OCI-LY3 (cell line): ENCODE results near the gene ALDH1L1.

Source experiments
- CTCF ChIP-seq: fragments of 200-600, 300-600 bp; sonication (generic); IDR thresholded peaks from 2 replicates; pipeline ENCODE4 v1.5.1; 2014; ENCODE audit warnings: antibody characterized with exemption, low read length, low read depth
- EZH2phosphoT487 ChIP-seq: fragments of 200-600 bp; shearing (Covaris generic); IDR thresholded peaks from 2 replicates; pipeline ENCODE4 v1.6.1; 2018; ENCODE audit warnings: antibody characterized with exemption, mixed run types, low read depth

GRCh38 chr3:126082362-126083137, 97.8 kb downstream of the ALDH1L1 start:
- TF ChIP-seq CTCF (no peak), EZH2phosphoT487 (no peak)
